K562 (cell line): ENCODE measurements around the gene UBQLNL. TPM values are rescaled to one million over a fixed set of nuclear protein-coding genes. Genes with fewer than 3 reads are reported as not detected.

ENCODE experiments used
- ARID1B ChIP-seq: fragments of 450-650 bp; IDR thresholded peaks from 2 replicates; pipeline ENCODE4 v1.6.1; 2016; ENCODE audit warnings: antibody characterized with exemption, mild to moderate bottlenecking, inconsistent platforms
- BCOR ChIP-seq: fragments of 450-650 bp; IDR thresholded peaks from 2 replicates; pipeline ENCODE4 v1.6.1; 2016
- C11orf30 ChIP-seq: fragments of 450-650 bp; IDR thresholded peaks from 2 replicates; pipeline ENCODE4 v1.6.1; 2016; ENCODE audit warnings: low read depth, mild to moderate bottlenecking
- CAMTA2 ChIP-seq: fragments of 250-450 bp; sonication (Bioruptor Pico); conservative IDR thresholded peaks from 2 replicates; pipeline ENCODE4 v1.5.1; 2022
- CHD4 ChIP-seq: fragments of 200-600 bp; sonication (generic); IDR thresholded peaks from 3 replicates; pipeline ENCODE4 v1.6.1; 2012; ENCODE audit warnings: low read depth, mild to moderate bottlenecking, mixed read lengths, low read length, inconsistent platforms; ENCODE audit not compliant: insufficient read depth, insufficient replicate concordance, poor library complexity, severe bottlenecking
- EP400 ChIP-seq: fragments of 450-650 bp; IDR thresholded peaks from 2 replicates; pipeline ENCODE4 v1.6.1; 2017; ENCODE audit warnings: antibody characterized with exemption, mild to moderate bottlenecking, moderate library complexity
- GTF2E2 ChIP-seq: fragments of 200-800 bp; sonication (Bioruptor generic); IDR thresholded peaks from 2 replicates; pipeline ENCODE4 v1.6.1; 2016; ENCODE audit warnings: missing genetic modification characterization, missing compliant biosample characterization
- GTF2F1 ChIP-seq: IDR thresholded peaks from 2 replicates; pipeline ENCODE4 v1.6.1; 2011; ENCODE audit warnings: low read depth, low read length, improper control_type of control experiment
- HDAC3 ChIP-seq: fragments of 450-650 bp; IDR thresholded peaks from 2 replicates; pipeline ENCODE4 v1.6.1; 2018; ENCODE audit warnings: borderline replicate concordance, mild to moderate bottlenecking, moderate library complexity; ENCODE audit not compliant: partially characterized antibody
- MAFG ChIP-seq: fragments of 450-650 bp; conservative IDR thresholded peaks from 2 replicates; pipeline ENCODE4 v1.6.1; 2016; ENCODE audit warnings: missing genetic modification characterization, missing compliant biosample characterization
- NCOA2 ChIP-seq, 2 experiments: fragments of 450-650 bp; IDR thresholded peaks; 2 replicates each; pipeline ENCODE4 v1.6.1; 2018; ENCODE audit warnings: mild to moderate bottlenecking in 2 of 2, moderate library complexity in 1 of 2; ENCODE audit not compliant: partially characterized antibody in 2 of 2
- PHF20 ChIP-seq: fragments of 450-650 bp; IDR thresholded peaks from 2 replicates; pipeline ENCODE4 v1.6.1; 2018; ENCODE audit not compliant: partially characterized antibody
- POU5F1 ChIP-seq: fragments of 150-350 bp; IDR thresholded peaks from 2 replicates; pipeline ENCODE4 v1.6.1; 2014; ENCODE audit warnings: borderline replicate concordance, low read length, low read depth, mild to moderate bottlenecking; ENCODE audit not compliant: partially characterized antibody
- RBFOX2 ChIP-seq: fragments of 200-400 bp; formaldehyde crosslinking; IDR thresholded peaks from 2 replicates; pipeline ENCODE4 v1.6.1; 2017; ENCODE audit warnings: low read depth, mild to moderate bottlenecking, low read length, moderate library complexity
- SRF ChIP-seq, 2 experiments: fragments of 250-450, 450-650 bp in 1 of 2; sonication (Bioruptor Pico) in 1 of 2; sonication (generic) in 1 of 2; formaldehyde crosslinking; IDR thresholded peaks; 2 replicates each; pipeline versions ENCODE4 v1.5.0 to v1.5.1; 2020 to 2022; ENCODE audit warnings: mild to moderate bottlenecking in 1 of 2, missing genetic modification reagents in 1 of 2
- TAF1 ChIP-seq: IDR thresholded peaks from 2 replicates; pipeline ENCODE4 v1.6.1; 2011; ENCODE audit warnings: mild to moderate bottlenecking, low read length, moderate library complexity; ENCODE audit not compliant: insufficient read depth, control insufficient read depth, severe bottlenecking; ENCODE audit errors: extremely low read depth
- TSC22D4 ChIP-seq: fragments of 450-650 bp; IDR thresholded peaks from 2 replicates; pipeline ENCODE4 v1.6.1; 2016; ENCODE audit warnings: missing genetic modification characterization, missing biosample characterization, control low read depth
- XRCC4 ChIP-seq: IDR thresholded peaks from one replicate; pipeline ENCODE4 v1.6.1; 2011; ENCODE audit not compliant: insufficient read depth, insufficient read length; ENCODE audit errors: extremely low read depth
- ZBTB7A ChIP-seq: IDR thresholded peaks from 2 replicates; pipeline ENCODE4 v1.6.1; 2011; ENCODE audit warnings: low read depth, mild to moderate bottlenecking, low read length, moderate library complexity, borderline replicate concordance; ENCODE audit not compliant: control insufficient read depth
- ZNF282 ChIP-seq: sonication (generic); formaldehyde crosslinking; IDR thresholded peaks from 2 replicates; pipeline ENCODE4 v1.8.1; 2023; ENCODE audit warnings: missing genetic modification reagents
- ZNF431 ChIP-seq: sonication (generic); formaldehyde crosslinking; IDR thresholded peaks from 2 replicates; pipeline ENCODE4 v1.8.0; 2022; ENCODE audit warnings: mild to moderate bottlenecking, missing genetic modification reagents
- polyA plus RNA-seq, 8 experiments: library from polyadenylated mRNA; depleted of rRNA in 4 of 8; stranded (reverse) in 5 of 8; unstranded in 3 of 8; fragments of >200 nt; fragmentation: Nextera tagmentation in 2 of 8; fragmentation: Illumina TruSeq in 1 of 8; extraction: Ambion mirVana in 2 of 8; extraction: Trizol in 1 of 8; gene quantifications; 2 replicates each; pipeline versions ENCODE4 v1.2.1 to v1.2.3, GENCODE V29; 2011 to 2014; ENCODE audit warnings: inconsistent platforms in 1 of 8, missing spikeins in 1 of 8
- total RNA-seq, 7 experiments: library from RNA; depleted of rRNA in 6 of 7; stranded (reverse); fragments of >200 nt in 6 of 7; fragmentation: Illumina TruSeq in 2 of 7; extraction: Trizol in 2 of 7; gene quantifications; 2 replicates each; pipeline versions ENCODE4 v1.2.1 to v1.2.3, GENCODE V29; 2011 to 2021; ENCODE audit warnings: low replicate concordance in 1 of 7
- TF ChIP-seq, protein P1 (sequence below), 2 experiments: fragments of 200-800 bp in 1 of 2; sonication (Bioruptor generic) in 1 of 2; sonication (generic) in 1 of 2; formaldehyde crosslinking in 1 of 2; IDR thresholded peaks in 1 of 2; conservative IDR thresholded peaks in 1 of 2; 2 replicates each; pipeline versions ENCODE4 v1.5.0 to v1.6.1; 2016 to 2020; ENCODE audit warnings: missing compliant biosample characterization in 1 of 2, missing genetic modification characterization in 1 of 2, missing genetic modification reagents in 1 of 2
- TF ChIP-seq, protein P2 (sequence below): fragments of 250-450 bp; sonication (Bioruptor Pico); IDR thresholded peaks from 2 replicates; pipeline ENCODE4 v1.8.0; 2021; ENCODE audit warnings: borderline replicate concordance, mild to moderate bottlenecking, moderate library complexity; ENCODE audit not compliant: poor library complexity, severe bottlenecking
- TF ChIP-seq, protein P3 (sequence below), 2 experiments: fragments of 450-650 bp in 1 of 2; sonication (generic) in 1 of 2; formaldehyde crosslinking; conservative IDR thresholded peaks; 2 replicates each; pipeline versions ENCODE4 v1.4.0 to v1.8.1; 2020 to 2022; ENCODE audit warnings: mild to moderate bottlenecking in 1 of 2, missing genetic modification reagents in 1 of 2
- TF ChIP-seq, protein P4 (sequence below): fragments of 250-450 bp; sonication (Bioruptor Pico); IDR thresholded peaks from 2 replicates; pipeline ENCODE4 v1.5.0; 2022; ENCODE audit warnings: mild to moderate bottlenecking

UBQLNL gene
- total and polyA plus RNA-seq, 9 of the 15 experiments (the other 6 are each of a cell fraction or from before 2014, with no cell fraction given): 0.07 to 0.27 (median 0.14) TPM

DNA sequence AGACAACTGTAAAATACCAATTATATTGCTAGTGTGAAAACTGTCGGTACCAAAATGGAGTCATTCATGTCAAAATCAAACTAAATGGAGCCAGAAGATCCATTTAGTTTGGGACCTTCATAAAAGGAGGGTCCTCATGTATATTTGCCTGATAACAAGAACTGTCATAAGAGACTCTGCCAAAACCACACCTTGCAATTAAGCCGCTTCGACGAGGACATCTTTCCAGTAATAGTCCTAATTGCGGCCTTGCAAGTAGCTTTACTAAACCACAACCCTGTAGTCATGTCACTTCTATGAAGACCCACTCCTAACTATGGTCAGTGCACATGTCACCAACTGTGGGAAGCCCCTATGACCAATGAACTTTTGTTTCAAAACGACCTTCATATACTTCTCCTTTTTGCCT lies 16.1 kb downstream of the UBQLNL start (continued):
- TF ChIP-seq C11orf30 (no peak), GTF2E2 (tag) (no peak), TAF1 (no peak), SRF (CRISPR knock-in tag; IDR thresholded peaks at IDR 0.05) (no peak), ZNF282 (CRISPR knock-in tag) (no peak), ZNF431 (CRISPR knock-in tag) (no peak), MAFG (tag) (no peak), CAMTA2 (CRISPR knock-in tag) (no peak), ARID1B (no peak), RBFOX2 (no peak), GTF2F1 (no peak), NCOA2 (IDR thresholded peaks at IDR 0.05; ENCODE audit: partially characterized antibody in 2 of 2) (no peak), BCOR (no peak), XRCC4 (no peak), TSC22D4 (no peak), PHF20 (no peak), EP400 (no peak), CHD4 (no peak), ZBTB7A (no peak), HDAC3 (no peak), POU5F1 (no peak)
- TF ChIP-seq, protein P1, sequence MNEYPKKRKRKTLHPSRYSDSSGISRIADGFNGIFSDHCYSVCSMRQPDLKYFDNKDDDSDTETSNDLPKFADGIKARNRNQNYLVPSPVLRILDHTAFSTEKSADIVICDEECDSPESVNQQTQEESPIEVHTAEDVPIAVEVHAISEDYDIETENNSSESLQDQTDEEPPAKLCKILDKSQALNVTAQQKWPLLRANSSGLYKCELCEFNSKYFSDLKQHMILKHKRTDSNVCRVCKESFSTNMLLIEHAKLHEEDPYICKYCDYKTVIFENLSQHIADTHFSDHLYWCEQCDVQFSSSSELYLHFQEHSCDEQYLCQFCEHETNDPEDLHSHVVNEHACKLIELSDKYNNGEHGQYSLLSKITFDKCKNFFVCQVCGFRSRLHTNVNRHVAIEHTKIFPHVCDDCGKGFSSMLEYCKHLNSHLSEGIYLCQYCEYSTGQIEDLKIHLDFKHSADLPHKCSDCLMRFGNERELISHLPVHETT (CRISPR knock-in tag; conservative IDR thresholded peaks at IDR 0.05 in 1 of 2, IDR thresholded peaks at IDR 0.05 in 1 of 2): 0 out of 4 replicates have a peak, but pooled peaks of 1 of the 2 experiments have one; percentile 13
- TF ChIP-seq, protein P2, sequence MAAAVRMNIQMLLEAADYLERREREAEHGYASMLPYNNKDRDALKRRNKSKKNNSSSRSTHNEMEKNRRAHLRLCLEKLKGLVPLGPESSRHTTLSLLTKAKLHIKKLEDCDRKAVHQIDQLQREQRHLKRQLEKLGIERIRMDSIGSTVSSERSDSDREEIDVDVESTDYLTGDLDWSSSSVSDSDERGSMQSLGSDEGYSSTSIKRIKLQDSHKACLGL (CRISPR knock-in tag): no peak
- TF ChIP-seq, protein P3, sequence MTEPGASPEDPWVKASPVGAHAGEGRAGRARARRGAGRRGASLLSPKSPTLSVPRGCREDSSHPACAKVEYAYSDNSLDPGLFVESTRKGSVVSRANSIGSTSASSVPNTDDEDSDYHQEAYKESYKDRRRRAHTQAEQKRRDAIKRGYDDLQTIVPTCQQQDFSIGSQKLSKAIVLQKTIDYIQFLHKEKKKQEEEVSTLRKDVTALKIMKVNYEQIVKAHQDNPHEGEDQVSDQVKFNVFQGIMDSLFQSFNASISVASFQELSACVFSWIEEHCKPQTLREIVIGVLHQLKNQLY (CRISPR knock-in tag; conservative IDR thresholded peaks at IDR 0.05): no peak
- TF ChIP-seq, protein P4, sequence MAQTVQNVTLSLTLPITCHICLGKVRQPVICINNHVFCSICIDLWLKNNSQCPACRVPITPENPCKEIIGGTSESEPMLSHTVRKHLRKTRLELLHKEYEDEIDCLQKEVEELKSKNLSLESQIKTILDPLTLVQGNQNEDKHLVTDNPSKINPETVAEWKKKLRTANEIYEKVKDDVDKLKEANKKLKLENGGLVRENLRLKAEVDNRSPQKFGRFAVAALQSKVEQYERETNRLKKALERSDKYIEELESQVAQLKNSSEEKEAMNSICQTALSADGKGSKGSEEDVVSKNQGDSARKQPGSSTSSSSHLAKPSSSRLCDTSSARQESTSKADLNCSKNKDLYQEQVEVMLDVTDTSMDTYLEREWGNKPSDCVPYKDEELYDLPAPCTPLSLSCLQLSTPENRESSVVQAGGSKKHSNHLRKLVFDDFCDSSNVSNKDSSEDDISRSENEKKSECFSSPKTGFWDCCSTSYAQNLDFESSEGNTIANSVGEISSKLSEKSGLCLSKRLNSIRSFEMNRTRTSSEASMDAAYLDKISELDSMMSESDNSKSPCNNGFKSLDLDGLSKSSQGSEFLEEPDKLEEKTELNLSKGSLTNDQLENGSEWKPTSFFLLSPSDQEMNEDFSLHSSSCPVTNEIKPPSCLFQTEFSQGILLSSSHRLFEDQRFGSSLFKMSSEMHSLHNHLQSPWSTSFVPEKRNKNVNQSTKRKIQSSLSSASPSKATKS (CRISPR knock-in tag): no peak
